IPS DF 6.9 (cell line): ENCODE data around the gene CRB2.
"Not testable (repeated sequence)": the region's sequence is repeated elsewhere in the genome, so short reads cannot be mapped to it uniquely, and the experiment has no call there.

Source experiments
- DNase-seq: peaks from one replicate; pipeline ENCODE4 v3.0.0-alpha.2; 2013; ENCODE audit warnings: low read depth, low spot score
- H3K27ac ChIP-seq: one replicate; pipeline ENCODE4 v1.5.1; 2013; ENCODE audit warnings: low read length, control low read depth
- H3K27me3 ChIP-seq: 2 replicates; pipeline ENCODE4 v1.6.1; 2013; ENCODE audit warnings: mild to moderate bottlenecking, low read length; ENCODE audit not compliant: control insufficient read depth, insufficient read depth
- H3K36me3 ChIP-seq: 2 replicates; pipeline ENCODE4 v1.6.1; 2013; ENCODE audit warnings: low read length; ENCODE audit not compliant: control insufficient read depth, insufficient read depth
- H3K4me1 ChIP-seq: 2 replicates; pipeline ENCODE4 v1.6.1; 2013; ENCODE audit warnings: low read length; ENCODE audit not compliant: control insufficient read depth, insufficient read depth
- H3K4me3 ChIP-seq: 2 replicates; pipeline ENCODE4 v1.5.1; 2013; ENCODE audit warnings: mild to moderate bottlenecking, low read length
- H3K9me3 ChIP-seq: 2 replicates; pipeline ENCODE4 v1.6.1; 2013; ENCODE audit warnings: low read length, inconsistent platforms; ENCODE audit not compliant: control insufficient read depth, insufficient read depth
- WGBS: extraction: QIAGEN DNeasy Blood & Tissue Kit; methylation state at CpG from one replicate; pipeline ENCODE4 v1.1.7; 2013; ENCODE audit warnings: mixed read lengths, missing lambda C conversion rate; ENCODE audit not compliant: insufficient read length, insufficient coverage; 5-methylcytosine and 5-hydroxymethylcytosine counted together

Gene CRB2

GRCh38 chr9:123329329-123329955 lies 26.6 kb upstream of the CRB2 start:
- no peak overlapping the region for H3K27ac ChIP-seq

GRCh38 chr9:123331346-123332060 lies 24.5 kb upstream of the CRB2 start:
- H3K9me3 ChIP-seq, result no peaks in the 10 kb centered on the region
- WGBS, result no CpG with 5 or more reads among the region's 15 CpGs
- H3K4me1 ChIP-seq, result peaks cover 2% of the 10 kb centered on the region; the same call in 1 of the 2 replicates
- H3K36me3 ChIP-seq, result no peaks in the 10 kb centered on the region
- no peaks in the 10 kb centered on the region for H3K27me3 ChIP-seq
- H3K4me3 ChIP-seq, result no peak overlapping the region
- H3K27ac ChIP-seq, result no peak overlapping the region
- DNase-seq, result no peak

More at GRCh38 chr9:123329329-123329955, 26.6 kb upstream of the CRB2 start:
- Histone ChIP-seq H3K9me3 (no peaks in the 10 kb centered on the region), H3K4me1 (peaks cover 2% of the 10 kb centered on the region; the same call in 1 of the 2 replicates), H3K4me3 (no peak overlapping the region), H3K36me3 (no peaks in the 10 kb centered on the region), H3K27me3 (no peaks in the 10 kb centered on the region)
- DNase-seq, result no peak
- no CpG with 5 or more reads among the region's 6 CpGs for WGBS

- not testable (repeated sequence) for H3K9me3 ChIP-seq, H3K4me1 ChIP-seq, H3K27ac ChIP-seq, H3K36me3 ChIP-seq, DNase-seq, H3K4me3 ChIP-seq, H3K27me3 ChIP-seq
- WGBS, result no CpG with 5 or more reads among the region's 8 CpGs
Observed at GRCh38 chr9:123333058-123333669, 22.8 kb upstream of the CRB2 start.

- WGBS, result no CpG with 5 or more reads among the region's 3 CpGs
- Histone ChIP-seq H3K27me3 (no peaks in the 10 kb centered on the region), H3K36me3 (no peaks in the 10 kb centered on the region), H3K4me3 (no peak overlapping the region), H3K27ac (no peak overlapping the region), H3K9me3 (no peaks in the 10 kb centered on the region), H3K4me1 (peaks cover under 1% of the 10 kb centered on the region; the same call in 1 of the 2 replicates)
- no peak for DNase-seq
Observed at GRCh38 chr9:123334639-123335038, 21.4 kb upstream of the CRB2 start.

GRCh38 chr9:123335193-123335985 lies 20.6 kb upstream of the CRB2 start:
- DNase-seq, result no peak
- Histone ChIP-seq H3K4me1 (peaks cover 3% of the 10 kb centered on the region; the same call in 1 of the 2 replicates), H3K27me3 (no peaks in the 10 kb centered on the region), H3K36me3 (no peaks in the 10 kb centered on the region), H3K4me3 (no peak overlapping the region), H3K27ac (no peak overlapping the region), H3K9me3 (no peaks in the 10 kb centered on the region)
- WGBS, result no CpG with 5 or more reads among the region's 9 CpGs

GRCh38 chr9:123335986-123336329 lies 20.0 kb upstream of the CRB2 start:
- no peak overlapping the region for H3K27ac ChIP-seq
- no CpG with 5 or more reads among the region's 6 CpGs for WGBS
- H3K4me3 ChIP-seq, result no peak overlapping the region
- H3K36me3 ChIP-seq, result no peaks in the 10 kb centered on the region
- no peaks in the 10 kb centered on the region for H3K27me3 ChIP-seq
- no peaks in the 10 kb centered on the region for H3K9me3 ChIP-seq
- peaks cover 3% of the 10 kb centered on the region; the same call in 1 of the 2 replicates for H3K4me1 ChIP-seq
- DNase-seq, result no peak

GRCh38 chr9:123336449-123336848 lies 19.5 kb upstream of the CRB2 start:
- Histone ChIP-seq H3K27me3 (no peaks in the 10 kb centered on the region), H3K4me1 (peaks cover 3% of the 10 kb centered on the region; the same call in 1 of the 2 replicates), H3K4me3 (no peak overlapping the region), H3K36me3 (no peaks in the 10 kb centered on the region), H3K27ac (no peak overlapping the region), H3K9me3 (no peaks in the 10 kb centered on the region)
- no peak for DNase-seq
- no CpG with 5 or more reads among the region's 3 CpGs for WGBS

- DNase-seq, result no peak
- peaks cover 3% of the 10 kb centered on the region; the same call in 1 of the 2 replicates for H3K4me1 ChIP-seq
- no peak overlapping the region for H3K4me3 ChIP-seq
- no peaks in the 10 kb centered on the region for H3K27me3 ChIP-seq
- H3K36me3 ChIP-seq, result no peaks in the 10 kb centered on the region
- H3K9me3 ChIP-seq, result no peaks in the 10 kb centered on the region
- H3K27ac ChIP-seq, result no peak overlapping the region
Observed at GRCh38 chr9:123336959-123337358, 19.0 kb upstream of the CRB2 start.

GRCh38 chr9:123337971-123338370 lies 18.0 kb upstream of the CRB2 start:
- no peaks in the 10 kb centered on the region for H3K9me3 ChIP-seq
- no peaks in the 10 kb centered on the region for H3K36me3 ChIP-seq
- H3K27ac ChIP-seq, result no peak overlapping the region
- no peak for DNase-seq
- H3K4me3 ChIP-seq, result no peak overlapping the region
- no peaks in the 10 kb centered on the region for H3K27me3 ChIP-seq
- no CpG with 5 or more reads among the region's 4 CpGs for WGBS
- peaks cover 3% of the 10 kb centered on the region; the same call in 1 of the 2 replicates for H3K4me1 ChIP-seq
